NCI-H1092 treated with DMSO at 0.1 percent for 48 hours (cell line): ENCODE results near the gene RIN3.
"Not testable (repeated sequence)": the region's sequence is repeated elsewhere in the genome, so short reads cannot be mapped to it uniquely, and the experiment has no call there.

Experiments
- DNase-seq: peaks from one replicate; lab custom pipeline; 2025; lab: John Stamatoyannopoulos, UW

Gene RIN3

DNA sequence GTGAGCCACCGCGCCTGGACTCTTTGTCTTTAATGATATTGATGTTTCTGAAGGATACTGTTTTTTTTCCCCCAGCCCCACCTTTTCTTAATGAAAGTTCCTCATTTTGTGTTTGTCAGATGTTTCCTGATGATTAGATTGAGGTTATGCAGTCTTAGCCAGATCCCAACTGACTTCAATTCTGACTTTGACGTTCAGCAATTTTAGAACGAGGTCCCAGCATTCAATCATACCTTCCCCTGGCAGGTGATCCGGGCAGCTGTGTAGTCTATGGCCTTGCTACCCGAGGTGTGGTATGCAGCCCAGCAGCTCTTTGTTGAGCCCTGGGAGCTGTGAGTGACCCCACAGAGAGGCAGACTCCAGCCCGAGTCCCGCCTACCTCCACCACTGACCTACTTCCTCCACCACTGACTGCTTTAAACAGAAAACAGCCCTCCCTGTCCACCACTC is 152.1 kb downstream of the RIN3 start:
- DNase-seq: no peak

DNA sequence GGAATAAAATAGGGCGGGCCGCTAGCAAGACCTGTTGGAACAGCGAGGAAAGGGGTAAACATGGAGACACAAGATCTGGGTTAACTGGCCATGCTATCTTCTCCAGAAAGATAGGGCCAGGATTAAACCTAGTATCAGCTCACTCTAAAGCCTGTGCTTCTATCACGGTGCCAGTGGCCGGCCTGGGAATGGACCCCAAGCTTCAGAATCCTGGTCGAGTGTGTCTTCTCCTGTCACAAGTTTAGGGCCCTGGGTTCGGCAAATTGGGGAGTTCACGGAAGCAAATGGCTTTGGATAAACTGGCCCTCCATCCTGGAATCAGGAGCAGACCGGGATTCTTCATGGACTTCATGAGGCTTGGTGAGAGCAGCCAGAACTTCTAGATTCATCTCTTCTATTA is 152.7 kb downstream of the RIN3 start:
- no peak for DNase-seq

DNA sequence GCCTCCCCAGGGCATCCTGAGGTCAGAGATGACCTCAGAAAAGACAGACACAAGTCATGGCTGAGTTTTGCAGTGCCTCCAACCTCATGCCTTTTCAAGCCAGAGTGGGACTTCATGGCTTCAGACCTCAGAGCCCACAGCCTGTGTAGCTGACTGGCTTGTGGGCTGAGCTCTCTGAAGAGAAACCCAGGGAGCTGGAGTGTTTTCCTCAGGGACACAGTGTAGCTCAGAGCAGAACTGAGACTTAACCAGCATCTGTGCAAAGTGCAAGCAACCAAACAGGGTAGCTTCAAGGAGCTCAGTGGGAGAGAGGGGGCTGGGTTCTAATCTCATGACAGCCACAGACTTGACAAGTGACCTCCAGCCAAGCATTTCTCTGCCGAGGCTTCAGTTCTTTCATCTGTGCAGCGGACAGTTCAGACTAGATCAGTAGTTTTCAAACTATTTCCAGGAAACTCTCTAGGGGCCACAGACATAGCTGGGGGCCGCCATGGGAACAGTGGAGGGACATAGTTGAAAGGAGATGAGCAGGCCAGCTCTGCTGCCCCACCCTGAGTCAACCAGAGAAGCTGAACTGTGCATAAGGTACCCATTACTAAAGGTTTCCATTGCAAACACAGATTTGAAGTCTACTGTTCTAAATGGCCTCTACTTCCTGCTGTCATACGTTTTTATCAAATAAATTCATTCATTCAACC is 154.8 kb downstream of the RIN3 start:
- no peak for DNase-seq

DNA sequence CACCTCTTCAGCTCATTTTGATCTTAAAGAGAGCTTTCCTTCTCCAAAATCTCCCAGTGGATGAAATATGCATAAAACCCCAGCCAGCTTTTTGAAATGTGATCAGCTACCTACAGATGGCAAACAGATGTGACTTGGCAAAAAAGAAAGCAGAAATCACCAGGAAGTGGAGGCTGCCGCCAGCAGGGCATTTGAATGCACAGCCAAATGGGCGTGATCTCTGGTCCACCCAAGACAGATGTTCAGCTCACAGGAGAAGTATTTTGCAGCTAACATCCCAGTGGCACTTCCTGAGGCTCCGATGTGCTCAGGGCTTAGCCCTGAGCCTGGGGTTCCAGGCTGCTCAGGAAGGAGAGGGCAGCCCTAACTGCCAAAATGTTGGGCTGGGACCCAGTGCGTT is 156.6 kb downstream of the RIN3 start:
- DNase-seq: no peak

DNA sequence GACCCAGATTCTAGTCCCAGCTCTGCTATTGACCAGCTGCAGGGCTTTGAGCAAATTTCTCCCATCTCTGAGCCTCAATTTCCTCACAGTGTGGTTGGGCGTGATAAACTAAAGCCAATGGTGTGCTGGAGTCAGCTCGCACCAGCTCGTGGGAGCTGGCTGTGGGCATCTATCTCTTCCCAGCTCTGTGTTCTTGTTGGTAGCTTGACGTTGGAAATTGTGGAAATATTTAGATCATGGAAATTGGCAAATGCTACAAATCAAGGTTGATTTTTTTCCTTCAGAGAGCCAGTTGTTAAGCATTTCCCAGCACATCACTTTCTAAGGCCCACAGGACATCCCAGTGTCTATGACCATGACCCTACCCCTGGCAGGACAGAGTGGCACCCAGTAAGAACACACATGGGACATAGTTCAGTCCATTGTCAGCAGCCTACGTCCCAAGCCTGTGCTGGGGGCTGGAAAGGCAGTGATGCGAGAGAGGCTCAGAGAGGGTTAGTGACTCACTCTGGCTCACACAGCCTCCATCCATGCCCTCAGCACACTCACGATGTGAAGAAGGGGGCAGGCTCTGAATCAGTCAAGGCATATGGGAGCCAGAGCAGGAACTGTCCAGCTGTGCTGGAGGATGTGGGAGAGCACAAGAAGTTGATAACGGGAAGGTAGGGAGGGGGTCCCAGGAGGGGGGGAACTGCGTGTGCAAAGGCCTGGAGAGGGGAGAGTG is 157.2 kb downstream of the RIN3 start:
- no peak for DNase-seq

DNA sequence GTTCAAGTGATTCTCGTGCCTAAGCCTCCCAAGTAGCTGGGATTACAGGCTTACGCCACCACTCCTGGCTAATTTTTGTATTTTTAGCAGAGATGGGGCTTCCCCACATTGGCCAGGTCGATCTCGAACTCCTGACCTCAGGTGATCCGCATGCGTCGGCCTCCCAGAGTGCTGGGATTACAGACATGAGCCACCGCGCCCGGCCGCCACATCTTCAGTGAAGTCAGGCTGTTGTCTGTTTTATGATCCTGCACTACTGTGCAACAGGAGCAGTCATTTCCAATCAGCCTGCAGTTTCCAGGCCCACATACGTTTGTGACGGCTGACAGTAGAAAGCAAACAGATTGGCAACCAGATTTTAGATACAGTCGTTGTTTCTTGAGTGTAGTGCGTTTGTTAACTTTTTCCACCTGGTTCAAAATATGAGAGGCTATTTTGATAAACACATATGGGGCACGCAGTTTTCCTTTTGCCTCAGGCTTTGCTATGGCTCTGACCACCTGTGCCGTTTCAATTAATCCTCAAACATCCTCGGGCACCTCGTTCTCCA is 160.1 kb downstream of the RIN3 start:
- no peak for DNase-seq

DNA sequence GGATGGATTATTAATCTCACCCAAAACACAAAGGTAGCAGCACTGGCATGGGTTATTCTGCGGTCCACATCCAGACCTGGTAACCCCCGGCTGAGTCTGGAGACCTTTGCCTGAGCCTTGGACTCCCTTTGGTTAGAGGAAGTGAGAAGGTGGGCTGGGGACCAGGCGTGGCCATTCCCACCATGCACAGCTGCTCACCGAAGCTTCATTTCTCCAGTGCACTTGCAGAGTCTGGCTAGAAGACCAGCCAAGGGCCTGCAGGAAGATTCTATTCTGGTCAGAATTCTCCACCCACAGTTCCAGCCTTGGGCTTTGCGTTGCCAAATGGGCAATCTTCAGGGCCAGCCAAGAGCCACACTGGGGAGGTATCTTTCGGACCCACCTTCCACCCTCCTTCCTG is 161.8 kb downstream of the RIN3 start:
- no peak for DNase-seq

DNA sequence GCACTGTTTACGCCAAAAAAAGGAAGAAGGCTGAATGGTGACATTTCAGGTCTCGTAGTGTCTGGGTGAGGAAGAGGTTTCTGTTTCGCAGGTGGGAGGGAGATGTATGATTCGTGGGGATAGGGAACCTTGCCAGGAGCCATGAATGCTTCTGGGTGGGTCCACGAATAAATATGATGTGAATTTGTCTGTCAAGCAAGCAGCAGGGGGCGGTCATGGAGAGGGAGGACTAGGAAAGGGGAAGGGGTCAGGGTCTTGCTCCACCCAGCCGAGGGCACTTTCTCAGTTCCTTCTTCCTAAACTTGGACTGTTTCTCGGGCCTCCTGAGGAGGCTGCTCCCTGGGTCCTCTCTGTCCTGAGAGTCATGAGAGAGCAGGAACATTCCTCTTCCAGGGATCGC is 162.4 kb downstream of the RIN3 start:
- no peak for DNase-seq

DNA sequence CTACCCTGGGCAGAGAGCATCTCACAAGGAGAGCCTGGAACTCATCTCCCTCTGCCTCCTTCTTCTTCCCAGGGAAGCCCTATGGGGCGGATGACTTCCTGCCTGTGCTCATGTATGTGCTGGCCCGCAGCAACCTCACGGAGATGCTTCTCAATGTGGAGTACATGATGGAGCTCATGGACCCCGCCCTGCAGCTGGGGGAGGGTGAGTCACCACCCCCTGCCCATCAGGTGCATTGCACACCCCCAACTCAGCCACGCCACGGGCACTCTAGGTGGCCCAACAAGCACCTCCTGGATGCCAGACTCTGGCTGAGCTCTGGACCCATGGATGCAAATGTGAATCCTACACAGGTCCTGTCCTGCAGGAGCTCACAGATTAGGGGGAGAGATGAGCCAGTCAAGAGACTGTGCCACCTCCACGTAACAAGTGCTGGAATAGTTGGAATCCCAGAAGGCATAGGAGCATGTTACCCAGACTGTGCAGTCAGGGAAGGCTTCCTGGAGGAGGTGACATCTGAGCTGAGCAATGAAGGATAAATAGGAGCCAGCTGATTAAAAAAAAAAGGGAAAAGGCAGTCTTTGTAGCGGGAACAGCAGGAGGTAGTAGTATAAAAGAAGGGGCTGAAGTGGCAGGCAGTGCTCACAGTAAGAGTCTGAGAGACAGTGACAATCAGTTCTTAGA is 163.0 kb downstream of the RIN3 start:
- no peak for DNase-seq

DNA sequence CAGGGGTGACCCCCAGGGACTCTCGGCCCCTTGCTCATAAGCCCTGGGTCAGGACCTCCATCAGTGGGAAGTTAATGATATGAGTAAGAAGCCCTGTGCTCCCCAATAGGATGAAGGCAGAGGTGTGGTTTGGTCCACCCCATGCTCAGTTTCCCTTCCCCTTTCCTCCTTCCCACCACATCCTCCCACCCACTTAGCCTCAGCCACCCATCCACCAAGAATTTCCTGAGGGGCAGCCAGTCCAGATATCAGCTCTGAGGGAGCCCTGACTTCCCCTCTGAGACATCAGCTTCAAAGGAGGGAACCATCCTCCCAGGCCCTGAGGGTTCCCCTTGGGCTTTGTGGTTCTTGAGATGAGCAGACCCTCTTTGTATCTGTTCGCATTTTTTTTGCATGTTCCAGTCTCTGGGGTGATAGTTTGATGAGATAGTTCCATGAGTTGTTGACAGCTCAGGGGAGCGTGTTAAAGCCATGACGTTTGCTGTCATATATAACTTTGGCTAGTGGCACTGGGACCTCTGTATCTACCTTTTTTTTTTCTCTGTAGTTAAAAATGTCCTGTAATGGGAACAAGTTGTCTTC is 163.6 kb downstream of the RIN3 start:
- DNase-seq: no peak

DNA sequence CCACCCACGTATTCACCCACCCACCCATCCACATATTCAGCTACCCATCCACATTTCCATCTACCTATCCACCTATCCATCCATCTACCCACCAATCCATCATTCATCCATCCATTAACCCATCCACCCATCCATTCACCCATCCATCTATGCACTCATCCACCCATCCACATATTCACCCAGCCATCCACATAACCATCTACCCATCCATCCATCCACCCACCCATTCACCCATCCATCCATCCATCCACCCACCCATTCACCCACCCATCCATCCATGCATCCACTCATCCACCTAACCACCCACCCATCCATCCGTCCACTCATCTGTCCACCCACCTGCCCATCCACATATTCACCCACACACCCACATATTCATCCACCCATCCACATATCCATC is 164.4 kb downstream of the RIN3 start:
- DNase-seq: no peak

DNA sequence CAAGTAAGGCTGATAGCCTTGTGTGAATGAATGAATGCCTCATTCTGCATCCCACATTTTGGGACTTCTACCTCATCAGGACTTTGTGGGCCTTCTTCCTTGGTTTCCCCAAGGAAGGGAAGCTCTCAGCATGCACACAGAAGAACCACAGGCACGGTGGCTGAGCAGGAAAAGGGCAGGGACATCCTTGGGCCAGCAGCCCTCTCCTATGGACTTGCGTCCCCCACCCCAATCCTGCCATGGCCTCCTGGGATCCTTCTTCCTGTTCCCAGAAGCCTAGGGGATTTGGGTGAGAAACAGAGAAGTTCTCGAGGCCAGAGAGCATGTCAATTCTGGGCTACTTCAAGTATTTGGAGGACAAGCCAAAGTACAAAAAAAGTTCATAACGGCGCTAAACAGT is 165.2 kb downstream of the RIN3 start:
- DNase-seq: no peak

DNA sequence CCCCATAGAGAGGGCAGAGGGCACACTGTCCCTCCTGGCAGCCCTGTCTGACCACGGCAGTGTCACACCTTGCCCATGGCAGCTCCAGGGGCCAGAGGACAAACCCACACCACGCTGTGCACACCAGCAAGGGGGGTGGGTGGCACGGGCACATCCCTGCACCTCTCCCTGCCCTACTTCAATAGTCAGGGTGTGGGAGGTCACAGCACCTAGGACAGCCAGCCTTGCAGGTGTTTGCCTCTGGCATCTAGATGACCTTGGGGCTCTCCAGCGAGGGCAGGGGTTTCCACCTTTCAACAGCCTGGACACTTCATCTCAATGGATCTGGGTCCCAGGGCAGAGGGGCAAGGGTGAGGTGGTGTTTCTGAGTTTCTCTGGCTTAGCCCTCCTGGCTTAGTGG is 165.7 kb downstream of the RIN3 start:
- no peak for DNase-seq

DNA sequence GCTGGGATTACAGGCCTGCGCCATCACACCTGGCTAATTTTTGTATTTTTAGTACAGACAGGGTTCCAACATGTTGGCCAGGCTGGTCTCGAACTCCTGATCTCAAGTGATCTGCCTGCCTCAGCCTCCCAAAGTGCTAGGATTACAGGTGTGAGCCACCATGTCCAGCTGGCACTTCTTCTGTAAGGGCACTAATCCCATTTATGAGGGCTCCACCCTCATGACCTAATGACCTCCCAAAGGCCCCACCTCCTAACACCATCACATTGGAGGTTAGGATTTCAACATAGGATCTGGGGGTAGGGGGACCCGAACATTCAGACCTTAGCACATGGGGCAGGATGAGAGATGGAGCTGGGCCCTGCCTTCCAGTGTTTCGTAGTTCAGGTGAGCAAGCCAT is 166.7 kb downstream of the RIN3 start:
- DNase-seq: not testable (repeated sequence)

DNA sequence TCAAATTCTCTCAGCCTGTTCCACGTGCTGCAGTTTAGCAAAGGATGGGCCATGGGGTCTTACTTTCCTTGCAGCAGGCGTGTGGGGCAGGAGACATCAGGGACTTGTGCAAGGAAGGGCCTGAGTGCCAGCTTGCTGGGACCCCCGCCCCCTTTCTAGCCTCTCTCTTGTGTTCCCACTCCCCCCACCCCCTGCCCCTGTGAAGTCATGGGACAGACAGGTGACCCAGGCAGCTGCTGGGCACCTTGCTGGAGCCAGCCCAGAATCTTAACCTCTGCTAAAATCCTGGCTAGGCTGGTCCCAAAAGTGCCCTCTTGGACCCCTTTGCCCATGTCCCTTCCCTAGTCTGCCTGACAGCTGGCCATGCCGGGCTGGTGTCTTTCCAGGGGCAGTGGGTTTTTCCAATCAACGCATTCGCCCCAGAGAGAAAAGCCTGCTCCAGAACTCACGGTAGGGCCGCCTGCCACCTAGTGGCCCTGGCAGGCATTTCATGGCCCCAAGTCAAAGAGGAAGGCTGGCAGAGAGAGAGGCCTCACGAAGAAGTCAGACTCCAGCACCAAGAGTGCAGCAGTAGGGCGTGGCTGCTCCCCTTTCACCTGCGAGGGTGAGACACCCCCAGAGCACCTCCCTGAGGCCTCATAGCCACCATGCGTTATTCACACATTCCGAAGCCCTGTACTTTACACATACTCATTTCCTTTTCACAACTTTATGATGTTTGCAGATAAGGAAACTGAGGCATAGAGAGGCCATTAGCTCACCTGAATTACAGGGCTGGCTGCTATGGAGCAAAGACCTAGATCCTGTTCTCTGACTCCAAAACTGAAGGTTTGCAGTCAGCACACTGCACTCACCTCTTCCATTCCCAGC is 167.4 kb downstream of the RIN3 start:
- DNase-seq: peak; percentile 52

DNA sequence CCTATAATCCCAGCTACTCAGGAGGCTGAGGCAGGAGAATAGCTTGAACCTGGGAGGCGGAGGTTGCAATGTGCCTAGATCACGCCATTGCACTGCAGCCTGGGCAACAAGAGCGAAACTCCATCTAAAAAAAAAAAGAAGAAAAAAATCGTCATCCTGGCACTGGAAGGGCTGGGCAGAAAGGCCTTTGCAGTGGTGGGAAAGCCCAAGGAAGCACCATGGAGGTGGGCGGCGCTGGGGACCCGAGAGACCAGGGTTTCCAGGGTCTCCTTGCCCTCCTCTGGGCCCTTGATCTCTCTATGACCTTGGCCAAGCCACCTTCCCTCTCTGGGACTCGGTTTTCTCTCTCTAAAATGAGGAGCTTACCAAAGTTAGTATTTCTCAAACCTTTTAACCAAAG is 169.5 kb downstream of the RIN3 start:
- DNase-seq: no peak

DNA sequence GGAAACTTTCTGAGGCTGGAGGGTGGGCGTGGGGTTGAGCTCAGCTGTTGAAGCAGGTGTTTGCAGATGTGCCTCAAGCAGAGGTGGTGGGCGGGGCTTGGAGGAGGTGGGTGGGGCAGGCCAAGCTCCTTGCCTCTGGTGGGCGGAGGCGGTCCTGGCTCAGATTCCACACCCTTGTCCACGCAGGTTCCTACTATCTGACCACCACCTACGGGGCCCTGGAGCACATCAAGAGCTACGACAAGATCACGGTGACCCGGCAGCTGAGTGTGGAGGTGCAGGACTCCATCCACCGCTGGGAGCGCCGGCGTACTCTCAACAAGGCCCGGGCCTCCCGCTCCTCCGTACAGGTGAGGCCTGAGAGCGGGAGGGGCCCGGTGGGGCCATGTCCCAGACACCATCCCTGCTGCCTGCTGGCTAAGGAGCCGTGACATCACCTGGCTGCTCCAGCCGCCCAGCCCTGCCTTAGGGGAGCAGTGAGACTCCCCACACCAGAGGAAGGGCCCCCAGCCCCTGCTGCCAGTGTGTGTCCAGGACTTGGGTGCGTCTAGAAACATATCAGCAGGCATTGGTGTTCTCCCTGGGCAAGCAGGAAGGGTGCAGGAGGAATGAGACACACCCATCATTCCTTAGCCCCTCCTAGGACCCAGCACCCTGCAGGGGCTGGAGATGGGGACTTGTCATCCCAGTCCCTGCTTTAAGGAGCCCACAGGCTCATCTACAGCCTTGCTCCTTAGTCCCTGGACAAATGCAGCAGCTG is 171.4 kb downstream of the RIN3 start:
- no peak for DNase-seq

DNA sequence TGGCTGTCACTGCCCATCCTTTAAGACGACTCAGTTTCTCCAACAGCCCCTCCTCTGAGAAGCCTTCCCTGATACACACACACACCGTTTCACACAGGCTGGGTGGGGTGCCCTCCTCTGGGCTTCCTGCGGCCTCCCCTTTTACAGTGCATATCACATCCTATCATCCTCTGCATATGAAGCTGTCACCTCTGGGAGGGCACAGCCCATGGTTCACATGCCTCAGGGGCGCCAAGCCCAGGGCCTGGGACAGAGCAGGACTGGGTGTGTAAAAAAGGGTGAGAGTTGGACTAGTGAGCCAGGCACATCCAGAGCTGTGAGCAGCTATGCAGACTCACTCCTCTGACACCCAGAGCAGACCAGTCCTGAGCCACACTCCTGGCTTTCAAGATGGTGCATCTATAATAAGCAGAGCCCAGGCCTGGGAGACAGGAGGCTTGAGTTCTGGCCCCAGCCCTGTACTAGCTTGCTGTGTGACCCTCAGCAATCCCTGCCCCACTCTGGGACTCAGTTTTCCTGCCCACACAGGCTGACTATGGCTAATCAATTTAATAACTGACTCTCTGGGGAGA is 172.3 kb downstream of the RIN3 start:
- DNase-seq: no peak

DNA sequence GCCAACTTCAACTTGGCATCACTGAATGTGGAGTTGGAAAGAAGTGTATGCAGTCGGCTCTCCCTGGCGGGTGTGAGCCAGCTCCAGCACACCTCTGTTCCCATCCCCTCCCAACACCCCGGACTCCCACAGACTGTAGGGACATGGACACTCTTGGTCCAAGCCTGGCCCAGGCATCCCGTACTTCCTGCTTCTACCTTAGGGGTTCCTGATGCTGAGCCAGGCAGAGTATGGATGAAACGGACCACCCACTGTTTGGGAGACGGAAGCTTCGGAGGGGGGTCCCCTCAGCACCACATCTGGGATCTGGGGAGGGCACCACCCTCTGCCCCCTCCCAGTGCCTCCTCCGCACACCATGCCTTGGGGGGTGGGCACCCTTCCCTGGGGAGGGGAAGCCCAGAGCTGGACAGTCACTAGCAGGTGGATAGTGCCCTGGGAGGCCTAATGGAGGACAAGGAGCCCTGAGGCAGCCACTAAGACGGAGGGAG is 172.9 kb downstream of the RIN3 start:
- no peak for DNase-seq

DNA sequence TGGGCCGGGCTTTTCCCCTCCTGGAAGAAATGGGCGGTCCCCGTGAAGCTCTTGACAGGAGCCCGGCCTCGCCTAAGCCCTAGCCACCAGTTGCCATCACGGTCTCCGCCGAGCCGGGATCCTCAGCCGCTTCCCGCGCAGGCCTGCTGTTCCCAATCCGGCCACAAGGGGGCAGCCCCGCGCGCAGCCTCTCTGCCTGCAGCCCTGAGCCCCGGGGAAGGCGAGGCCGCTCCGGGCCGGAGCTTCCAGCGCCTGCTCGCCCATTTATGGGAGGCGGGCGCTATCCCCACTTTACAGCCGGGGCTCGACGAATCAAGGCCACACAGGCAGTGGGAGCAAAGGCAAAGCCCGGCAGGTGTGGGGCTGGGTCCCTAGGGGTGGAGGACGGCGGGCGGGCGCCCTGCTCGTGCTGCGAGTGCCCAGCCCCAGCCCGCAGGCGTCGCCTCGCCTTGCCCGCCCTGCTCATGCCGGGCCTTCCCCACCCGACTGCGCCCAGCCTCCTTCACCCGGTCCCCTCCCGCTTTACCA is 173.4 kb downstream of the RIN3 start:
- peak; percentile 77 for DNase-seq
